ENCODE data around the gene FADS6.
A peak's percentile ranks its signal among the peaks of the same experiment; 100 is the strongest.

The FADS6 gene

DNA sequence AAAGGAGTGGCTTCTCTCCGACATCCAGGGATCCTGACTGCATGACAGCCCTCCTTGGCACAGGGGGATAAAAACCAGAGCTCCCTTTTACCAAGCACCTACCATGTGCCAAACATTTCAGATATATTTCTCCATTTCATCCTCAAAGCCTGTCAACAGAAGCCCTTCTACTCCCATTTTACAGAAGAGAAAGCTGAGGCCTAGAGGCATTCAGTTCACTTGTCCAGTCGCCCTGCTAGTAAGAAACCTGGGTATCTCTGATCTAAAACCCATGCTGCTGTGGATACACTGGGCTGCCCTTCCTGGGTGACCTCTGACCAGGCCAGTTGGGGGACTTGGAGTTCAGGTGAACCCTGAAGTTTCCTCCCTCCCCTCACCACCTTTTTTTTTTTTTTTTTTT, 14.8 kb downstream of the FADS6 start:
- no peak overlapping the region for H2AK5ac ChIP-seq (ENCODE audit: low read length)
- no peak overlapping the region for H3K4ac ChIP-seq (ENCODE audit: low read depth, low read length)
- H3K79me2 ChIP-seq (ENCODE audit: control insufficient read depth, insufficient read depth, low read length), result no peaks in the 10 kb centered on the region
- no peak overlapping the region for H4K5ac ChIP-seq (ENCODE audit: low read length)
- no peaks in the 10 kb centered on the region for H3K36me3 ChIP-seq (ENCODE audit: control insufficient read depth, insufficient read depth, low read length)
- H2BK120ac ChIP-seq (ENCODE audit: low read depth, low read length), result no peak overlapping the region
- no peak overlapping the region for H2BK5ac ChIP-seq (ENCODE audit: low read length)
- H3K23ac ChIP-seq (ENCODE audit: low read length), result no peak overlapping the region
- no peak overlapping the region for H3K9ac ChIP-seq (ENCODE audit: low read length)
- H4K8ac ChIP-seq (ENCODE audit: low read depth, low read length), result no peak overlapping the region
- DNase-seq, result no peak
- H3K27ac ChIP-seq (ENCODE audit: low read depth, low read length), result no peak overlapping the region
- no peak overlapping the region for H3K4me2 ChIP-seq (ENCODE audit: low read length)
- H3K4me3 ChIP-seq (ENCODE audit: low read length), result no peak overlapping the region
- WGBS (ENCODE audit: extremely low coverage, insufficient coverage, low lambda C conversion rate), result no CpG with 5 or more reads among the region's 2 CpGs
- no peaks in the 10 kb centered on the region for H3K79me1 ChIP-seq (ENCODE audit: low read length)
- H2BK15ac ChIP-seq (replicated peaks; ENCODE audit: low read depth), result no peak overlapping the region
- no peak overlapping the region for H3K56ac ChIP-seq (ENCODE audit: low read length)
- H3K18ac ChIP-seq (ENCODE audit: low read length), result no peak overlapping the region
- H3K27me3 ChIP-seq (ENCODE audit: insufficient read depth, low read length, poor library complexity), result no peaks in the 10 kb centered on the region
- H3K4me1 ChIP-seq (ENCODE audit: control insufficient read depth, low read depth, low read length), result no peaks in the 10 kb centered on the region

DNA sequence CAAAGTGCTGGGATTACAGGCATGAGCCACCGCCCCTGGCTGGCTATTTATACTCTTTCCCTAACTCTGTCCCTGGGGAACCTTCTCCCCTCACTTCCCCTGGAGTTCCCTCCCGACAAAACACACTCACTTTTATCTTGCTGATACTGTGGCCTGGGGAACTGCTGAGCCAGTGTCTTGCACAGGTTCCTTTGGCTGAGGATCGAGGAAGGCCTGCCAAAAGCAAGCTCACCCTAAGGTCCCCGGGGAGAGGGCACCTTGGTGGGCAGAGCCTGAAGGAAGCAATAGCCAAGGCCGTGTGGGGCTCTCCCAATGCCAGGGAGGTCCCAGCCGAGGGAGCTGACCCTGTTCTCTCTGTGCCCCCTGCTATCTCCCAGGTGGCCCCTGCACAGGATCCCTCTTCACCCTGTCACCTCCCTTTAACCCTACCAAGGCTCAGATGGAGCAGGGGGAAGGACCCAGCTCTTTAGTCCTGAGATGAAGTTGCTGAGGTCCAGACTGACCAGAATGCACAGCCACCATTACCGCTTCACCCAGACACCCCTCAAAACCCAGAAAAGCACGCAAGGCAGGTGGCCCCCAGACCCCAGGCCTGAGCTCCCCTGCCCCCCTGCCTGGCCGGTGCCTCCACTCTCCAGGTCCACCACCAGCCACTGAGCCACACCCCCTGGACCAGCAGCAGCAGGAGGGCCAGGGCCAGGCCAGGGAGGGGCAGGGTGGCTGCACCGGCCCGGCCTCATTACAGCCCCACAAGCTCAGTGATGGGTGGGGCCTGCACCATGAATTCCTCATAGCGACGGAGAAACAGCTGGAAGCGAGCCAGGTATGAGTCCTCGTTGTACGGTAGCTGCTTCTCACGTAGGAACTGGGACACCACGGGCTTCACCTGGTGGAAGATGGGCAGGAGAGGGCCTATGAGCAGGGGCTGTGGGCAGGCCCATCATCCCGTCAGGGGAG, 15.6 kb downstream of the FADS6 start:
- WGBS (ENCODE audit: extremely low coverage, insufficient coverage, low lambda C conversion rate), result no CpG with 5 or more reads among the region's 19 CpGs
- Histone ChIP-seq H3K27me3 (ENCODE audit: insufficient read depth, low read length, poor library complexity) (no peaks in the 10 kb centered on the region), H3K4ac (ENCODE audit: low read depth, low read length) (no peak overlapping the region), H3K79me2 (ENCODE audit: control insufficient read depth, insufficient read depth, low read length) (no peaks in the 10 kb centered on the region), H2BK120ac (ENCODE audit: low read depth, low read length) (no peak overlapping the region), H3K18ac (ENCODE audit: low read length) (no peak overlapping the region), H2BK15ac (replicated peaks; ENCODE audit: low read depth) (no peak overlapping the region), H3K4me3 (ENCODE audit: low read length) (no peak overlapping the region), H4K8ac (ENCODE audit: low read depth, low read length) (no peak overlapping the region), H3K27ac (ENCODE audit: low read depth, low read length) (no peak overlapping the region), H3K23ac (ENCODE audit: low read length) (no peak overlapping the region), H3K9ac (ENCODE audit: low read length) (no peak overlapping the region), H4K5ac (ENCODE audit: low read length) (no peak overlapping the region), H3K79me1 (ENCODE audit: low read length) (no peaks in the 10 kb centered on the region), H3K4me2 (ENCODE audit: low read length) (no peak overlapping the region), H3K36me3 (ENCODE audit: control insufficient read depth, insufficient read depth, low read length) (no peaks in the 10 kb centered on the region), H3K4me1 (ENCODE audit: control insufficient read depth, low read depth, low read length) (no peaks in the 10 kb centered on the region), H2BK5ac (ENCODE audit: low read length) (no peak overlapping the region), H2AK5ac (ENCODE audit: low read length) (no peak overlapping the region), H3K56ac (ENCODE audit: low read length) (no peak overlapping the region)
- no peak for DNase-seq

DNA sequence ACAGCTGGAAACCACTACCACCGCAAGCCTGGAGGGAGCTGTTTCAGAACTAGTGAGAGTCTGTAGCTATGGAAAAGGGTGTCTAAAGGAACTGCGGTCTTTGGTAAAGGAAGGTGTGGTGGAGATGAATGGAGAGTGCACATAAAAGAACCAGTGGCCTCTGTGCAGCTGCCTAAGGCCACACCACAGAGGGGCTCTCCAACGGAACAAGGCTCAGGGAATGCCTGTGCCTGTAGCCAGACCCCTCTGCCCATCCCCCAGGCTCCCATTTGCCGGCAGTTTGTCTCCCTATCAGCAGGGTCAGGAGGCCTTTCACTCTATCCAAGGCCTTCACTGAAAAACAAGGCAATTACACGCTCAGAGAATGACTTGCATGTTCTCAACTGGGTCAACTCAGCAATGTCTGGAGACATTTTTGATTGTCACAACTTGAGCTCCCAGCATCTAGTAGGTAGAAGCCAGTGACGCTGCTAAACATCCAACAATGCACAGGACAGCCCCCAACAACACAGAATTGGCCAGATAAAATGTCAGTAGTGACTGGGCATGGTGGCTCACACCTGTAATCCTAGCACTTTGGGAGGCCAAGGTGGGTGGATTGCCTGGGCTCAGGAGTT, 17.3 kb downstream of the FADS6 start:
- H3K23ac ChIP-seq (ENCODE audit: low read length), result no peak overlapping the region
- no peak overlapping the region for H2BK15ac ChIP-seq (replicated peaks; ENCODE audit: low read depth)
- no peak overlapping the region for H3K18ac ChIP-seq (ENCODE audit: low read length)
- H4K8ac ChIP-seq (ENCODE audit: low read depth, low read length), result no peak overlapping the region
- no peak overlapping the region for H2BK5ac ChIP-seq (ENCODE audit: low read length)
- no peak overlapping the region for H2BK120ac ChIP-seq (ENCODE audit: low read depth, low read length)
- no peak overlapping the region for H2AK5ac ChIP-seq (ENCODE audit: low read length)
- H3K36me3 ChIP-seq (ENCODE audit: control insufficient read depth, insufficient read depth, low read length), result no peaks in the 10 kb centered on the region
- no peaks in the 10 kb centered on the region for H3K79me1 ChIP-seq (ENCODE audit: low read length)
- no peak overlapping the region for H3K4me2 ChIP-seq (ENCODE audit: low read length)
- peaks cover 5% of the 10 kb centered on the region for H3K4me1 ChIP-seq (ENCODE audit: control insufficient read depth, low read depth, low read length)
- no peak overlapping the region for H3K9ac ChIP-seq (ENCODE audit: low read length)
- peak; percentile 44 for DNase-seq
- H3K4ac ChIP-seq (ENCODE audit: low read depth, low read length), result no peak overlapping the region
- no peaks in the 10 kb centered on the region for H3K27me3 ChIP-seq (ENCODE audit: insufficient read depth, low read length, poor library complexity)
- no peak overlapping the region for H3K4me3 ChIP-seq (ENCODE audit: low read length)
- H4K5ac ChIP-seq (ENCODE audit: low read length), result no peak overlapping the region
- no CpG with 5 or more reads among the region's 6 CpGs for WGBS (ENCODE audit: extremely low coverage, insufficient coverage, low lambda C conversion rate)
- no peaks in the 10 kb centered on the region for H3K79me2 ChIP-seq (ENCODE audit: control insufficient read depth, insufficient read depth, low read length)
- H3K27ac ChIP-seq (ENCODE audit: low read depth, low read length), result no peak overlapping the region
- no peak overlapping the region for H3K56ac ChIP-seq (ENCODE audit: low read length)

DNA sequence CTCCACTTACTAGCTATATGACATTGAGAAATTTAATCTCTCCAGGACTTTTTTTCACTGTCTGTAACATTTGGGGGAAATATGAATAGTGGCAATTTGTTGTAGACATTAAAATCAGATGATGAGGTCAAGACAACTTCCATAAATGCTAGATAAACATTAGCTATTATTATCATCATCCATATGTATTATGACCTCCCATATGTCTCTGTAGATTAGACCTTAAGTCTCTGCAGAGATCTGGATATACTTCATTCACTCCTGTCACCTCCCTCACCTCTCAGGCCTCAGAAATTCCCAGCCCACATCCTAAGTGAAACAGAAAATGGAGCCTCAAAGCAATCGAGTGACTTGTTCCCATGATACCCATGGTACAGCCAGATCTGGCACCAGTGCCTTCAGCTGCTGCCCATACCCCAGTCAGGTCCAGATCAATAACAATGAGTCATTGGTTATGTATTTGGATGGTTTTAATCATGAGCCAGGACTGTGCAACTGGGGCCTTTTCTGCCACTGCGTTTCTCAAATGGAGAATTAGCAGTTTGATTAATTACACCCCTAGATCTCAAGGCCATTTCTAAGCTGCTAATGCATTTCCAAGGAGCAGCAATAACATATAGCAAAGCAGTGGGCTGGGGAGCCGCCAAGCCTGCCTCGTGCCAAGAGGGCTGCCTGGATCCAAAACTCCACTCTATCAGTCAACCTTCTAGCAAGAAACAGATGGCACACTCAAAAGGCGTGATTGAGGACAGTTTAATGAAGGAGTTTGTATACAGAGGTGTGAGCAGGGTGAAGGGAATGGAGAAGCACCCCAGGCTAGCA, 18.1 kb downstream of the FADS6 start:
- Histone ChIP-seq H3K4ac (ENCODE audit: low read depth, low read length) (no peak overlapping the region), H2BK5ac (ENCODE audit: low read length) (no peak overlapping the region), H3K9ac (ENCODE audit: low read length) (no peak overlapping the region), H2BK120ac (ENCODE audit: low read depth, low read length) (no peak overlapping the region), H3K79me2 (ENCODE audit: control insufficient read depth, insufficient read depth, low read length) (no peaks in the 10 kb centered on the region), H3K23ac (ENCODE audit: low read length) (no peak overlapping the region), H3K27ac (ENCODE audit: low read depth, low read length) (no peak overlapping the region), H3K27me3 (ENCODE audit: insufficient read depth, low read length, poor library complexity) (no peaks in the 10 kb centered on the region), H2BK15ac (replicated peaks; ENCODE audit: low read depth) (no peak overlapping the region), H3K36me3 (ENCODE audit: control insufficient read depth, insufficient read depth, low read length) (no peaks in the 10 kb centered on the region), H3K56ac (ENCODE audit: low read length) (no peak overlapping the region), H3K4me3 (ENCODE audit: low read length) (no peak overlapping the region), H4K8ac (ENCODE audit: low read depth, low read length) (no peak overlapping the region), H2AK5ac (ENCODE audit: low read length) (no peak overlapping the region), H4K5ac (ENCODE audit: low read length) (no peak overlapping the region), H3K4me2 (ENCODE audit: low read length) (no peak overlapping the region), H3K18ac (ENCODE audit: low read length) (no peak overlapping the region), H3K4me1 (ENCODE audit: control insufficient read depth, low read depth, low read length) (peaks cover 5% of the 10 kb centered on the region), H3K79me1 (ENCODE audit: low read length) (no peaks in the 10 kb centered on the region)
- no peak for DNase-seq
- WGBS (ENCODE audit: extremely low coverage, insufficient coverage, low lambda C conversion rate), result no CpG with 5 or more reads among the region's 5 CpGs

DNA sequence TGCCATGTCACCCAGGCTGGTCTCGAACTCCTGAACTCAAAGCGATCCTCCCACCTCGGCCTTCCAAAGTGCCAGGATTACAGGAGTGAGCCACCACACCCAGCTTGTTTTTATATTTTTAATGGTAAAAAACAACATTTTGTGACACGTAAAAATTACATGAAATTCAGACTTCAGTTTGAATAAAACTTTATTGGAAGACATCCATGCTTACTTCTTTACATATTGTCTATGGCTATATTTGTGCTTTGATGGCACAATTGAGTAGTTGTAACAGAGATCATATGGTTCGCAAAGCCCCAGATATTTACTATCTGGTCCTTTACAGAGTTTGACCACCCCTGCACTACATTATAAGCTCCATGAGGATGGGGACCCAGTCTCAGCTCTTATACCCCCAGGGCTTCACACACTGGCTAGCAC, 18.8 kb downstream of the FADS6 start:
- no CpG with 5 or more reads among the region's 5 CpGs for WGBS (ENCODE audit: extremely low coverage, insufficient coverage, low lambda C conversion rate)
- Histone ChIP-seq H3K27me3 (ENCODE audit: insufficient read depth, low read length, poor library complexity) (no peaks in the 10 kb centered on the region), H2BK15ac (replicated peaks; ENCODE audit: low read depth) (no peak overlapping the region), H3K79me2 (ENCODE audit: control insufficient read depth, insufficient read depth, low read length) (no peaks in the 10 kb centered on the region), H3K4me2 (ENCODE audit: low read length) (no peak overlapping the region), H3K27ac (ENCODE audit: low read depth, low read length) (no peak overlapping the region), H4K8ac (ENCODE audit: low read depth, low read length) (no peak overlapping the region), H3K4me1 (ENCODE audit: control insufficient read depth, low read depth, low read length) (peaks cover 5% of the 10 kb centered on the region), H3K18ac (ENCODE audit: low read length) (no peak overlapping the region), H2AK5ac (ENCODE audit: low read length) (no peak overlapping the region), H3K23ac (ENCODE audit: low read length) (no peak overlapping the region), H4K5ac (ENCODE audit: low read length) (no peak overlapping the region), H3K9ac (ENCODE audit: low read length) (no peak overlapping the region), H2BK120ac (ENCODE audit: low read depth, low read length) (no peak overlapping the region), H2BK5ac (ENCODE audit: low read length) (no peak overlapping the region), H3K36me3 (ENCODE audit: control insufficient read depth, insufficient read depth, low read length) (no peaks in the 10 kb centered on the region), H3K4ac (ENCODE audit: low read depth, low read length) (no peak overlapping the region), H3K79me1 (ENCODE audit: low read length) (no peaks in the 10 kb centered on the region), H3K4me3 (ENCODE audit: low read length) (no peak overlapping the region), H3K56ac (ENCODE audit: low read length) (no peak overlapping the region)
- DNase-seq, result no peak

Measured in mesendoderm (in vitro differentiated cells).